Calu3 (cell line): ENCODE data around the gene HKDC1. TPM values are rescaled to one million over a fixed set of nuclear protein-coding genes. Genes with fewer than 3 reads are reported as not detected.

Source experiments
- BruUV-seq: library from RNA; stranded (reverse); fragments of 400-500 nt; replicated peaks from 2 replicates; lab custom pipeline; 2021; lab: Mats Ljungman, UMichigan
- CTCF ChIA-PET: fragments of 300-600 bp; sonication (Branson Sonifier 250); formaldehyde crosslinking; loops from one replicate; lab custom pipeline; 2022; ENCODE audit warnings: antibody characterized with exemption; lab: Charles Lee
- DNase-seq: peaks from one replicate; pipeline ENCODE4 v3.0.0; 2022
- H3K27ac Mint-ChIP-seq: one replicate; pipeline ENCODE4 v1.8.0; 2022; ENCODE audit warnings: mixed read lengths; ENCODE audit not compliant: unreplicated experiment
- H3K27me3 Mint-ChIP-seq: one replicate; pipeline ENCODE4 v1.8.0; 2022; ENCODE audit warnings: mixed read lengths; ENCODE audit not compliant: unreplicated experiment
- H3K36me3 Mint-ChIP-seq: one replicate; pipeline ENCODE4 v1.8.0; 2022; ENCODE audit warnings: mild to moderate bottlenecking, moderate library complexity, mixed read lengths; ENCODE audit not compliant: insufficient read depth, unreplicated experiment
- H3K4me1 Mint-ChIP-seq: one replicate; pipeline ENCODE4 v1.8.0; 2022; ENCODE audit warnings: mild to moderate bottlenecking, low read depth, mixed read lengths; ENCODE audit not compliant: unreplicated experiment
- H3K4me3 Mint-ChIP-seq: one replicate; pipeline ENCODE4 v1.8.0; 2022; ENCODE audit warnings: mild to moderate bottlenecking, low read depth, moderate library complexity, mixed read lengths; ENCODE audit not compliant: unreplicated experiment
- H3K9me3 Mint-ChIP-seq: one replicate; pipeline ENCODE4 v1.8.0; 2022; ENCODE audit warnings: low read depth, mixed read lengths; ENCODE audit not compliant: unreplicated experiment
- CTCF ChIP-seq: fragments of 200-600 bp; IDR thresholded peaks from one replicate; pipeline ENCODE4 v1.8.0; 2022; ENCODE audit warnings: antibody characterized with exemption; ENCODE audit not compliant: unreplicated experiment
- intact Hi-C: fragments of 100-400 bp; cut with micrococcal nuclease; formaldehyde crosslinking; loops from one replicate; pipeline ENCODE4 v1.10.0; 2022; ENCODE audit not compliant: unreplicated experiment
- total RNA-seq: library from RNA; stranded (reverse); gene quantifications from 2 replicates; pipeline ENCODE4 v1.2.3, GENCODE V29; 2022

The HKDC1 gene
- total RNA-seq, 1 experiment from 2014 or later, result 112 TPM

GRCh38 chr10:69182005-69182404, 38.1 kb upstream of the HKDC1 start:
- CTCF ChIA-PET, result interaction anchor here (1.5 kb wide), 1 partner anchor 177 kb away, joined by 4 read pairs; no protein-coding TSS in a partner anchor
- TF ChIP-seq CTCF, result no peak
- no TSS peak for BruUV-seq
- Mint-ChIP-seq H3K4me3 (no peak overlapping the region), H3K27ac (no peak overlapping the region), H3K27me3 (no peaks in the 10 kb centered on the region), H3K4me1 (peaks cover 32% of the 10 kb centered on the region), H3K36me3 (peaks cover 29% of the 10 kb centered on the region), H3K9me3 (no peaks in the 10 kb centered on the region)
- intact Hi-C loops, result no loop called here
- DNase-seq, result no peak

GRCh38 chr10:69186524-69186923, 33.6 kb upstream of the HKDC1 start:
- Mint-ChIP-seq H3K4me1 (peaks cover 12% of the 10 kb centered on the region), H3K36me3 (peaks cover 30% of the 10 kb centered on the region), H3K27ac (no peak overlapping the region), H3K27me3 (no peaks in the 10 kb centered on the region), H3K4me3 (no peak overlapping the region), H3K9me3 (no peaks in the 10 kb centered on the region)
- intact Hi-C loops, result no loop called here
- CTCF ChIA-PET, result interaction anchor here (0.7 kb wide), 1 partner anchor 36 kb away, joined by 3 read pairs; no protein-coding TSS in a partner anchor
- BruUV-seq, result no TSS peak
- no peak for TF ChIP-seq CTCF
- DNase-seq, result no peak

GRCh38 chr10:69201045-69201444, 19.1 kb upstream of the HKDC1 start:
- CTCF ChIA-PET, result no interaction called here
- H3K36me3 Mint-ChIP-seq, result peaks cover 31% of the 10 kb centered on the region
- H3K27me3 Mint-ChIP-seq, result no peaks in the 10 kb centered on the region
- no peaks in the 10 kb centered on the region for H3K9me3 Mint-ChIP-seq
- no peak for TF ChIP-seq CTCF
- no peak overlapping the region for H3K4me3 Mint-ChIP-seq
- DNase-seq, result no peak
- H3K4me1 Mint-ChIP-seq, result no peaks in the 10 kb centered on the region
- no peak overlapping the region for H3K27ac Mint-ChIP-seq
- no TSS peak for BruUV-seq
- intact Hi-C loops, result no loop called here

- CTCF ChIA-PET, result interaction anchor here (0.7 kb wide), 1 partner anchor 263 kb away, joined by 4 read pairs; no protein-coding TSS in a partner anchor
- H3K27me3 Mint-ChIP-seq, result no peaks in the 10 kb centered on the region
- intact Hi-C loops, result no loop called here
- H3K27ac Mint-ChIP-seq, result no peak overlapping the region
- no peak overlapping the region for H3K4me3 Mint-ChIP-seq
- H3K9me3 Mint-ChIP-seq, result no peaks in the 10 kb centered on the region
- no peak for TF ChIP-seq CTCF
- no peak for DNase-seq
- H3K36me3 Mint-ChIP-seq, result peaks cover 38% of the 10 kb centered on the region
- BruUV-seq, result no TSS peak
- H3K4me1 Mint-ChIP-seq, result no peaks in the 10 kb centered on the region
These were observed 17.8 kb upstream of the HKDC1 start for GRCh38 chr10:69202332-69202731.
